ENCODE results near the gene PRELID3B. TPM values are rescaled to one million over a fixed set of nuclear protein-coding genes. Genes with fewer than 3 reads are reported as not detected.

PRELID3B gene
- total and polyA plus RNA-seq, 2 of the 8 experiments (the other 6 are each of a cell fraction or from before 2014, with no cell fraction given), result 8.1 to 50.5 TPM

DNA sequence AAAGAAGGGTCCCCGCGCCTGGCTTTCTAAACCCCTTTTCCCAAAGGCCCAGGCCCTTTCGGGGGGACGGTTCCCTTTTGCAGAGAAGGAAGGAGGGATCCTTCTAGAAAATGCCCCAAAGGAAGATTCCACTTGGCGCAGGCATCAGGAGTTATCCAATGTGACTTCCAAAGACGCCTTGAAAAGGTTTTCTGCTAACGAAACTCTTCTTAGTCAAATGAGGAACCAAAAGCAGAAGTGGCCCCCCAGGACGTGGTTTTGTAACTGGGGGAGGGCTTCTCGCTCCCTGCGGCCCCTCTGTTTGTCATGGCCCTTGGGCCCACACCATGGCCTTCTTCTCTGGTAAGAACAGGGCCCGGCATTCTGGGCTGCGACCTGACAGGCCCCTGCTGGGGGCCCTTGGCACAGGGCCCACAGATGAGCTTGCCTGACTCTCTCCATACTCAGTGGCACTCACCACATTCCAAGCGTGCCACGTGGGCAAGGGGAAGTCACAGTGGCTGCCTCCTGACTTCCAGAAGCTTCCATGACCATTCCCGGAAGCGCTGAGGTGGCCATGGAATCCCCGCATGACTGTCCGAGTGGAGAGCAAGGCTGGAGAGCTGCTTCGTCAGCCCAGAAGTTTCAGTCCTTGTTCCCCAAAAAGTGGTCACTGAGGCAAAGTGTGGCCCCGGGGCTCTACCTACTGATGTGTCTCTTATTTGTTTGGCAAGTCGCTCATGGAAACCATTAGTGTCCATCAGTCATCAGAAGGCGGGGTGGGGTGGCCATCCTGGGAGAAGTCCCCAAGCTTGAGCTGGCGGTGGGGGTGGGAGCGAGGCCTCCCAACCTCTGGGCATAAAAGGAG is 34.7 kb downstream of the PRELID3B start (continued):
- TF ChIP-seq, protein P1, sequence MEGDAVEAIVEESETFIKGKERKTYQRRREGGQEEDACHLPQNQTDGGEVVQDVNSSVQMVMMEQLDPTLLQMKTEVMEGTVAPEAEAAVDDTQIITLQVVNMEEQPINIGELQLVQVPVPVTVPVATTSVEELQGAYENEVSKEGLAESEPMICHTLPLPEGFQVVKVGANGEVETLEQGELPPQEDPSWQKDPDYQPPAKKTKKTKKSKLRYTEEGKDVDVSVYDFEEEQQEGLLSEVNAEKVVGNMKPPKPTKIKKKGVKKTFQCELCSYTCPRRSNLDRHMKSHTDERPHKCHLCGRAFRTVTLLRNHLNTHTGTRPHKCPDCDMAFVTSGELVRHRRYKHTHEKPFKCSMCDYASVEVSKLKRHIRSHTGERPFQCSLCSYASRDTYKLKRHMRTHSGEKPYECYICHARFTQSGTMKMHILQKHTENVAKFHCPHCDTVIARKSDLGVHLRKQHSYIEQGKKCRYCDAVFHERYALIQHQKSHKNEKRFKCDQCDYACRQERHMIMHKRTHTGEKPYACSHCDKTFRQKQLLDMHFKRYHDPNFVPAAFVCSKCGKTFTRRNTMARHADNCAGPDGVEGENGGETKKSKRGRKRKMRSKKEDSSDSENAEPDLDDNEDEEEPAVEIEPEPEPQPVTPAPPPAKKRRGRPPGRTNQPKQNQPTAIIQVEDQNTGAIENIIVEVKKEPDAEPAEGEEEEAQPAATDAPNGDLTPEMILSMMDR (IDR thresholded peaks at IDR 0.05; ENCODE audit: control extremely low read depth in 1 of 3, insufficient read depth in 1 of 3, low read depth in 1 of 3, low read length in 3 of 3), result no peak
- TF ChIP-seq SP4 (IDR thresholded peaks at IDR 0.05; ENCODE audit: low read length) (no peak), SAP30 (IDR thresholded peaks at IDR 0.05; ENCODE audit: insufficient read depth, insufficient replicate concordance, low read length) (no peak), MAFK (IDR thresholded peaks at IDR 0.05; ENCODE audit: low read depth, low read length) (no peak), NRF1 (IDR thresholded peaks at IDR 0.05; ENCODE audit: low read depth, low read length) (no peak), SP1 (IDR thresholded peaks at IDR 0.05; ENCODE audit: low read depth, low read length) (no peak), EZH2 (IDR thresholded peaks at IDR 0.05; ENCODE audit: low read depth, low read length, severe bottlenecking) (no peak), POLR2A (IDR thresholded peaks at IDR 0.05; ENCODE audit: control extremely low read depth in 1 of 2, low read depth in 2 of 2, low read length in 2 of 2) (no peak), FOSL1 (IDR thresholded peaks at IDR 0.05; ENCODE audit: insufficient read depth, low read depth, low read length) (no peak), POLR2AphosphoS5 (IDR thresholded peaks at IDR 0.05; ENCODE audit: low read depth, low read length) (no peak), ZNF274 (IDR thresholded peaks at IDR 0.05; ENCODE audit: borderline replicate concordance, extremely low read depth, low read length) (no peak), CEBPB (IDR thresholded peaks at IDR 0.05; ENCODE audit: low read depth, low read length) (no peak)
- TF ChIP-seq, protein P2, sequence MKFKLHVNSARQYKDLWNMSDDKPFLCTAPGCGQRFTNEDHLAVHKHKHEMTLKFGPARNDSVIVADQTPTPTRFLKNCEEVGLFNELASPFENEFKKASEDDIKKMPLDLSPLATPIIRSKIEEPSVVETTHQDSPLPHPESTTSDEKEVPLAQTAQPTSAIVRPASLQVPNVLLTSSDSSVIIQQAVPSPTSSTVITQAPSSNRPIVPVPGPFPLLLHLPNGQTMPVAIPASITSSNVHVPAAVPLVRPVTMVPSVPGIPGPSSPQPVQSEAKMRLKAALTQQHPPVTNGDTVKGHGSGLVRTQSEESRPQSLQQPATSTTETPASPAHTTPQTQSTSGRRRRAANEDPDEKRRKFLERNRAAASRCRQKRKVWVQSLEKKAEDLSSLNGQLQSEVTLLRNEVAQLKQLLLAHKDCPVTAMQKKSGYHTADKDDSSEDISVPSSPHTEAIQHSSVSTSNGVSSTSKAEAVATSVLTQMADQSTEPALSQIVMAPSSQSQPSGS (IDR thresholded peaks at IDR 0.05; ENCODE audit: low read length), result no peak
